WTC11 (cell line): ENCODE data around the gene SMAD3. TPM values are rescaled to one million over a fixed set of nuclear protein-coding genes. Genes with fewer than 3 reads are reported as not detected.
A peak's percentile ranks its signal among the peaks of the same experiment; 100 is the strongest.

ENCODE experiments used
- ATAC-seq: fragments of 200-7000 bp; cut with Tn5 transposase; 2 replicates; pipeline ENCODE4 v1.10.0; 2021; ENCODE audit warnings: mild to moderate bottlenecking, moderate library complexity
- CTCF ChIA-PET: fragments of 300-600 bp; sonication (Branson Sonifier 250); formaldehyde crosslinking; loops from one replicate; lab custom pipeline; 2021; ENCODE audit warnings: antibody characterized with exemption; lab: Charles Lee
- POLR2A ChIA-PET: fragments of 350-600 bp; sonication (Branson Sonifier 250); formaldehyde crosslinking; loops from one replicate; lab custom pipeline; 2021; ENCODE audit warnings: antibody characterized with exemption; lab: Charles Lee
- DNase-seq: peaks from one replicate; pipeline ENCODE4 v3.0.0; 2021; ENCODE audit warnings: low spot score
- H3K27ac Mint-ChIP-seq: 2 replicates; pipeline ENCODE4 v1.8.0; 2021; ENCODE audit warnings: mixed read lengths
- H3K27me3 Mint-ChIP-seq: 2 replicates; pipeline ENCODE4 v1.8.0; 2021; ENCODE audit warnings: low read depth, mild to moderate bottlenecking, moderate library complexity, mixed read lengths
- H3K36me3 Mint-ChIP-seq: 2 replicates; pipeline ENCODE4 v1.8.0; 2021; ENCODE audit warnings: mixed read lengths
- H3K4me1 Mint-ChIP-seq: 2 replicates; pipeline ENCODE4 v1.8.0; 2022; ENCODE audit warnings: mixed read lengths
- H3K4me3 Mint-ChIP-seq: 2 replicates; pipeline ENCODE4 v1.8.0; 2021; ENCODE audit warnings: mild to moderate bottlenecking, moderate library complexity, mixed read lengths
- H3K9me3 Mint-ChIP-seq: 2 replicates; pipeline ENCODE4 v1.8.0; 2021; ENCODE audit warnings: mixed read lengths
- ZNF121 ChIP-seq: sonication (generic); formaldehyde crosslinking; IDR thresholded peaks from 2 replicates; pipeline ENCODE4 v1.8.0; 2023; ENCODE audit warnings: missing genetic modification reagents
- ZNF138 ChIP-seq: sonication (generic); formaldehyde crosslinking; conservative IDR thresholded peaks from 2 replicates; pipeline ENCODE4 v1.8.1; 2022; ENCODE audit warnings: mild to moderate bottlenecking, moderate library complexity, missing genetic modification reagents
- ZNF281 ChIP-seq: sonication (generic); formaldehyde crosslinking; IDR thresholded peaks from 2 replicates; pipeline ENCODE4 v1.8.0; 2023; ENCODE audit warnings: mild to moderate bottlenecking, missing genetic modification reagents
- total RNA-seq: library from RNA; stranded (reverse); gene quantifications from 3 replicates; pipeline ENCODE4 v1.2.3, GENCODE V29; 2021

SMAD3 gene
- total RNA-seq, 1 experiment from 2014 or later: 34.6 TPM

GRCh38 chr15:67242708-67243111, 177.3 kb downstream of the SMAD3 start:
- H3K4me1 Mint-ChIP-seq: peaks cover 34% of the 10 kb centered on the region
- no peak overlapping the region for H3K27ac Mint-ChIP-seq
- ChIA-PET CTCF (interaction anchor here (0.6 kb wide), 1 partner anchor 320 kb away, joined by 3 read pairs; no protein-coding TSS in a partner anchor), POLR2A (no interaction called here)
- TF ChIP-seq ZNF281 (CRISPR knock-in tag): no peak
- no peak for TF ChIP-seq ZNF138 (CRISPR knock-in tag)
- no peak for TF ChIP-seq ZNF121
- H3K36me3 Mint-ChIP-seq: peaks cover 25% of the 10 kb centered on the region
- DNase-seq (no peak), ATAC-seq (0 out of 2 replicates have a peak, but pooled peaks have one; percentile 20)
- H3K4me3 Mint-ChIP-seq: no peak overlapping the region
- H3K27me3 Mint-ChIP-seq: no peaks in the 10 kb centered on the region
- peaks cover 15% of the 10 kb centered on the region for H3K9me3 Mint-ChIP-seq

Other genes with a start within 250 kb of the SMAD3 start
- gene AAGAB, start 189.1 kb downstream of the SMAD3 start, total RNA-seq: 36.6 to 41.7 TPM (median 37.2 TPM) in 3 replicates
- 1.9 to 2.0 TPM (median 1.9 TPM) in 3 replicates for gene IQCH, start 189.2 kb downstream of the SMAD3 start, total RNA-seq